Activated CD4-positive, alpha-beta T cell treated with anti-CD3 and anti-CD28 coated beads, Interleukin-2, amount 50 U/mL, for 16 hours (primary cell): ENCODE data around the gene KLHL29.

Experiments used
- DNase-seq: peaks from one replicate; pipeline ENCODE4 v3.0.0-alpha.2; 2020

KLHL29 gene

GRCh38 chr2:23583467-23583866, 198.5 kb downstream of the KLHL29 start:
- DNase-seq, result no peak

- no peak for DNase-seq
Measured at GRCh38 chr2:23584054-23584745, 199.2 kb downstream of the KLHL29 start.

- DNase-seq, result no peak
Measured at GRCh38 chr2:23585273-23586170, 200.5 kb downstream of the KLHL29 start.

GRCh38 chr2:23586741-23587306, 201.8 kb downstream of the KLHL29 start:
- no peak for DNase-seq

- no peak for DNase-seq
Measured at GRCh38 chr2:23587341-23587880, 202.4 kb downstream of the KLHL29 start.

- DNase-seq, result no peak
Measured at GRCh38 chr2:23588106-23588505, 203.1 kb downstream of the KLHL29 start.

- no peak for DNase-seq
Measured at GRCh38 chr2:23588508-23589201, 203.7 kb downstream of the KLHL29 start.

- no peak for DNase-seq
Measured at GRCh38 chr2:23589220-23589647, 204.3 kb downstream of the KLHL29 start.

GRCh38 chr2:23589739-23590138, 204.8 kb downstream of the KLHL29 start:
- DNase-seq, result no peak

- DNase-seq, result no peak
Measured at GRCh38 chr2:23590241-23590869, 205.4 kb downstream of the KLHL29 start.

GRCh38 chr2:23591111-23591510, 206.1 kb downstream of the KLHL29 start:
- DNase-seq, result no peak

GRCh38 chr2:23592061-23592685, 207.2 kb downstream of the KLHL29 start:
- no peak for DNase-seq

GRCh38 chr2:23592898-23593751, 208.1 kb downstream of the KLHL29 start:
- no peak for DNase-seq

GRCh38 chr2:23593752-23594459, 208.9 kb downstream of the KLHL29 start:
- no peak for DNase-seq

- no peak for DNase-seq
Measured at GRCh38 chr2:23594460-23594825, 209.5 kb downstream of the KLHL29 start.

- no peak for DNase-seq
Measured at GRCh38 chr2:23595021-23595420, 210.0 kb downstream of the KLHL29 start.

GRCh38 chr2:23595601-23596251, 210.7 kb downstream of the KLHL29 start:
- DNase-seq, result no peak

- DNase-seq, result no peak
Measured at GRCh38 chr2:23596316-23596885, 211.4 kb downstream of the KLHL29 start.

- no peak for DNase-seq
Measured at GRCh38 chr2:23597687-23598086, 212.7 kb downstream of the KLHL29 start.
